HCT116 (cell line): ENCODE results near the gene STOML3. TPM values are rescaled to one million over a fixed set of nuclear protein-coding genes. Genes with fewer than 3 reads are reported as not detected.

Experiments
- ATAC-seq: fragments of 200-7000 bp; cut with Tn5 transposase; 2 replicates; pipeline ENCODE4 v1.9.1; 2020; ENCODE audit warnings: mild to moderate bottlenecking, moderate library complexity
- BruUV-seq: library from RNA; stranded (reverse); fragments of 400-500 nt; replicated peaks from 2 replicates; lab custom pipeline; 2021; lab: Mats Ljungman, UMichigan
- CTCF ChIA-PET: fragments of 300-600 bp; sonication (Branson Sonifier 250); formaldehyde crosslinking; loops from one replicate; lab custom pipeline; 2021; ENCODE audit warnings: antibody characterized with exemption; lab: Charles Lee
- POLR2A ChIA-PET: fragments of 300-600, 350-600 bp; sonication (Branson Sonifier 250); formaldehyde crosslinking; loops from one replicate; lab custom pipeline; 2021; ENCODE audit warnings: antibody characterized with exemption; lab: Charles Lee
- RAD21 ChIA-PET, 2 experiments: fragments of 300-600 bp; sonication (Branson Sonifier 250); formaldehyde crosslinking; loops; one replicate each; lab custom pipeline; 2023; ENCODE audit warnings: low total read pairs in 2 of 2; ENCODE audit not compliant: uncharacterized antibody in 2 of 2, unreplicated experiment in 2 of 2, low non-redundant PET in 1 of 2; lab: Charles Lee
- DNase-seq: peaks from one replicate; pipeline ENCODE4 v3.0.0-alpha.2; 2010; ENCODE audit warnings: low read depth, low spot score
- H2AFZ ChIP-seq: fragments of 200-600 bp; shearing (Covaris generic), sonication (generic); 2 replicates; pipeline ENCODE4 v1.6.1; 2017; ENCODE audit warnings: low read depth, mixed run types, mixed read lengths, antibody characterized with exemption, low read length; ENCODE audit not compliant: poor library complexity, severe bottlenecking
- H3K27ac ChIP-seq: 2 replicates; pipeline ENCODE4 v1.5.1; 2012; ENCODE audit warnings: low read depth, low read length
- H3K27me3 ChIP-seq: fragments of 200-600 bp; sonication (generic); 2 replicates; pipeline ENCODE4 v1.6.1; 2016; ENCODE audit warnings: mixed run types, low read length, mixed read lengths; ENCODE audit not compliant: insufficient read depth
- H3K36me3 ChIP-seq, 2 experiments: fragments of 200-500 bp in 1 of 2; fragments of 200-600 bp in 1 of 2; sonication (Bioruptor generic) in 1 of 2; sonication (generic) in 1 of 2; 2 replicates each; pipeline versions ENCODE4 v1.5.1 to v1.6.1; 2014 to 2016; ENCODE audit warnings: low read length in 2 of 2, inconsistent platforms in 1 of 2, mixed read lengths in 1 of 2, mixed run types in 1 of 2; ENCODE audit not compliant: insufficient read depth in 2 of 2, control insufficient read depth in 1 of 2
- H3K4me1 ChIP-seq, 2 experiments: fragments of 200-600 bp in 1 of 2; sonication (generic) in 1 of 2; 2 replicates each; pipeline versions ENCODE4 v1.5.1 to v1.6.1; 2012 to 2017; ENCODE audit warnings: low read length in 2 of 2, inconsistent platforms in 1 of 2, mild to moderate bottlenecking in 1 of 2, mixed read lengths in 1 of 2, mixed run types in 1 of 2, moderate library complexity in 1 of 2; ENCODE audit not compliant: insufficient read depth in 2 of 2, control insufficient read depth in 1 of 2
- H3K4me2 ChIP-seq: fragments of 200-600 bp; sonication (generic); 2 replicates; pipeline ENCODE4 v1.6.1; 2017; ENCODE audit warnings: mixed run types, low read length, mixed read lengths
- H3K4me3 ChIP-seq, 2 experiments: fragments of 200-600 bp in 1 of 2; sonication (generic) in 1 of 2; replicated peaks in 1 of 2; 2 replicates each; pipeline ENCODE4 v1.5.1; 2011 to 2016; ENCODE audit warnings: low read length in 2 of 2, control low read depth in 1 of 2, low read depth in 1 of 2, mild to moderate bottlenecking in 1 of 2, mixed read lengths in 1 of 2, mixed run types in 1 of 2
- H3K79me2 ChIP-seq: fragments of 200-600 bp; sonication (generic); 2 replicates; pipeline ENCODE4 v1.6.1; 2017; ENCODE audit warnings: mild to moderate bottlenecking, mixed run types, low read length, moderate library complexity, mixed read lengths; ENCODE audit not compliant: insufficient read depth
- H3K9ac ChIP-seq: fragments of 200-600 bp; sonication (generic); 2 replicates; pipeline ENCODE4 v1.6.1; 2016; ENCODE audit warnings: low read length, mixed read lengths
- H3K9me2 ChIP-seq: fragments of 200-600 bp; sonication (generic), shearing (Covaris generic); 2 replicates; pipeline ENCODE4 v1.6.1; 2017; ENCODE audit warnings: mixed run types, mild to moderate bottlenecking, moderate library complexity; ENCODE audit not compliant: insufficient read depth
- H3K9me3 ChIP-seq, 2 experiments: fragments of 200-500 bp in 1 of 2; fragments of 200-600 bp in 1 of 2; sonication (Bioruptor generic) in 1 of 2; sonication (generic) in 1 of 2; 2 replicates each; pipeline ENCODE4 v1.6.1; 2014 to 2017; ENCODE audit warnings: low read length in 2 of 2, mixed read lengths in 2 of 2, inconsistent platforms in 1 of 2, low read depth in 1 of 2, mild to moderate bottlenecking in 1 of 2, mixed run types in 1 of 2, moderate library complexity in 1 of 2; ENCODE audit not compliant: control insufficient read depth in 1 of 2, insufficient read depth in 1 of 2
- H4K20me1 ChIP-seq: fragments of 200-600 bp; sonication (generic), shearing (Covaris generic); 2 replicates; pipeline ENCODE4 v1.6.1; 2017; ENCODE audit warnings: mixed run types, mild to moderate bottlenecking, moderate library complexity; ENCODE audit not compliant: insufficient read depth
- CBX3 ChIP-seq: IDR thresholded peaks from 2 replicates; pipeline ENCODE4 v1.6.1; 2012; ENCODE audit warnings: low read depth
- CEBPB ChIP-seq: IDR thresholded peaks from 2 replicates; pipeline ENCODE4 v1.6.1; 2012; ENCODE audit warnings: low read depth
- CTCF ChIP-seq, 3 experiments: fragments of 200-600 bp in 1 of 3; sonication (generic) in 1 of 3; IDR thresholded peaks in 2 of 3; conservative IDR thresholded peaks in 1 of 3; 2 replicates each; pipeline ENCODE4 v1.5.1; 2012 to 2017; ENCODE audit warnings: low read depth in 2 of 3, low read length in 2 of 3, antibody characterized with exemption in 1 of 3, borderline replicate concordance in 1 of 3, control low read depth in 1 of 3, mild to moderate bottlenecking in 1 of 3, mixed read lengths in 1 of 3, mixed run types in 1 of 3, moderate library complexity in 1 of 3; ENCODE audit not compliant: insufficient read depth in 1 of 3
- EGR1 ChIP-seq: IDR thresholded peaks from 2 replicates; pipeline ENCODE4 v1.6.1; 2012; ENCODE audit warnings: low read depth
- ELF1 ChIP-seq: IDR thresholded peaks from 2 replicates; pipeline ENCODE4 v1.6.1; 2012; ENCODE audit warnings: low read depth, borderline replicate concordance
- EZH2phosphoT487 ChIP-seq: fragments of 200-600 bp; IDR thresholded peaks from 2 replicates; pipeline ENCODE4 v1.6.1; 2018; ENCODE audit warnings: antibody characterized with exemption, borderline replicate concordance
- JUND ChIP-seq: IDR thresholded peaks from 2 replicates; pipeline ENCODE4 v1.6.1; 2012
- MAX ChIP-seq: IDR thresholded peaks from 2 replicates; pipeline ENCODE4 v1.6.1; 2012
- POLR2A ChIP-seq: IDR thresholded peaks from 2 replicates; pipeline ENCODE4 v1.7.0; 2011; ENCODE audit warnings: borderline replicate concordance; ENCODE audit not compliant: insufficient read depth, insufficient read length; ENCODE audit errors: extremely low read depth
- POLR2AphosphoS5 ChIP-seq: IDR thresholded peaks from 2 replicates; pipeline ENCODE4 v1.6.1; 2011; ENCODE audit warnings: mild to moderate bottlenecking, low read depth, low read length, moderate library complexity
- SIN3A ChIP-seq: IDR thresholded peaks from 2 replicates; pipeline ENCODE4 v1.6.1; 2012; ENCODE audit warnings: low read depth
- SP1 ChIP-seq: IDR thresholded peaks from 2 replicates; pipeline ENCODE4 v1.6.1; 2012; ENCODE audit warnings: low read depth
- SRF ChIP-seq: IDR thresholded peaks from 2 replicates; pipeline ENCODE4 v1.6.1; 2012; ENCODE audit warnings: low read depth
- TCF7L2 ChIP-seq: IDR thresholded peaks from 2 replicates; pipeline ENCODE4 v1.7.0; 2011; ENCODE audit warnings: borderline replicate concordance, inconsistent platforms; ENCODE audit not compliant: insufficient read depth, insufficient read length; ENCODE audit errors: extremely low read depth
- YY1 ChIP-seq: IDR thresholded peaks from 2 replicates; pipeline ENCODE4 v1.6.1; 2011; ENCODE audit warnings: low read length, low read depth, moderate library complexity, mild to moderate bottlenecking; ENCODE audit not compliant: insufficient replicate concordance; ENCODE audit errors: extremely low read depth
- ZFX ChIP-seq: fragments of 450-650 bp; IDR thresholded peaks from 2 replicates; pipeline ENCODE4 v1.6.1; 2017
- intact Hi-C: fragments of 100-400 bp; cut with micrococcal nuclease; formaldehyde crosslinking; loops from 2 replicates; pipeline ENCODE4 v1.10.0; 2022
- total RNA-seq: library from RNA; stranded (reverse); gene quantifications from one replicate; pipeline ENCODE4 v1.2.1, GENCODE V29; 2021; ENCODE audit not compliant: unreplicated experiment

The STOML3 gene
- total RNA-seq, 1 experiment from 2014 or later: not detected

GRCh38 chr13:39038569-39039030 lies 48.0 kb upstream of the STOML3 start:
- TSS peak; percentile 45 for BruUV-seq
- peak; percentile 39 for ATAC-seq

GRCh38 chr13:39037880-39038568 lies 47.4 kb upstream of the STOML3 start, which contains the start of the genes NHLRC3 and PROSER1:
Gene NHLRC3, plus strand, starts transcription at chr13:39038456. Its CDS starts 184 bp downstream, at chr13:39038640.
Gene PROSER1, minus strand, starts transcription at chr13:39038089. Its CDS starts 847 bp downstream, at chr13:39037242.
- Histone ChIP-seq H4K20me1 (no peaks in the 10 kb centered on the region), H3K4me2 (peak within 1 kb of the TSS; percentile 99), H2AFZ (peak within 1 kb of the TSS; percentile 91), H3K79me2 (peaks cover 50% of the 10 kb centered on the region), H3K36me3 (no peaks in the 10 kb centered on the region), H3K4me3 (peak within 1 kb of the TSS; percentile 89 to 90), H3K27ac (peak within 1 kb of the TSS; percentile 71), H3K9me3 (no peaks in the 10 kb centered on the region), H3K4me1 (peaks cover 0 to 26% of the 10 kb centered on the region in 2 experiments; a peak in 3 of 4 replicates), H3K27me3 (no peaks in the 10 kb centered on the region), H3K9me2 (no peaks in the 10 kb centered on the region), H3K9ac (peak within 1 kb of the TSS; percentile 73)
- no TSS peak for BruUV-seq
- ChIA-PET CTCF (interaction anchor here (1.8 kb wide), 1 partner anchor 13 kb away, joined by 4 read pairs; no protein-coding TSS in a partner anchor), RAD21 (no interaction called here), POLR2A (interaction anchor here (0.9 kb wide), 1 partner anchor 10 kb away, joined by 4 read pairs; no protein-coding TSS in a partner anchor)
- intact Hi-C loops: no loop called here
- DNase-seq (peak; percentile 88), ATAC-seq (peak; percentile 86)
- TF ChIP-seq EZH2phosphoT487 (no peak), POLR2A (no peak), JUND (no peak), CEBPB (no peak), TCF7L2 (peak; percentile 74), CBX3 (0 out of 2 replicates have a peak, but pooled peaks have one; percentile 8), CTCF (IDR thresholded peaks at IDR 0.05 in 2 of 3, conservative IDR thresholded peaks at IDR 0.05 in 1 of 3; ENCODE audit: borderline replicate concordance in 1 of 3, insufficient read depth in 1 of 3, low read depth in 2 of 3, low read length in 2 of 3) (no peak), SRF (peak; percentile 79), SP1 (peak; percentile 93), YY1 (peak; percentile 11), MAX (peak; percentile 63; the same call in 1 of the 2 replicates), ZFX (peak; percentile 56), POLR2AphosphoS5 (peak; percentile 55), ELF1 (peak; percentile 70), EGR1 (no peak)

More at GRCh38 chr13:39038569-39039030, 48.0 kb upstream of the STOML3 start:
- Histone ChIP-seq H3K4me1 (peaks cover 0 to 26% of the 10 kb centered on the region in 2 experiments; a peak in 3 of 4 replicates), H3K36me3 (no peaks in the 10 kb centered on the region), H3K4me2 (peak overlapping the region; percentile 99), H3K79me2 (peaks cover 44% of the 10 kb centered on the region), H2AFZ (peak overlapping the region; percentile 91), H3K27ac (peak overlapping the region; percentile 71), H3K4me3 (peak overlapping the region; percentile 89 to 90), H3K9me2 (no peaks in the 10 kb centered on the region), H3K27me3 (no peaks in the 10 kb centered on the region), H3K9me3 (no peaks in the 10 kb centered on the region), H4K20me1 (no peaks in the 10 kb centered on the region), H3K9ac (peak overlapping the region; percentile 73)
- RAD21 ChIA-PET: no interaction called here
- POLR2A ChIA-PET: no interaction called here
- CTCF ChIA-PET: interaction anchor here (1.8 kb wide), 1 partner anchor 13 kb away, joined by 4 read pairs; no protein-coding TSS in a partner anchor
- DNase-seq: no peak
- no peak for TF ChIP-seq TCF7L2
- 0 out of 2 replicates have a peak, but pooled peaks have one; percentile 14 for TF ChIP-seq SIN3A
- intact Hi-C loops: no loop called here
